Measurements from ENCODE around the gene ZNF219. TPM values are rescaled to one million over a fixed set of nuclear protein-coding genes. Genes with fewer than 3 reads are reported as not detected.

Gene ZNF219
- total and polyA plus RNA-seq, 2 of the 13 experiments (the other 11 are each of a cell fraction or from before 2014, with no cell fraction given) = 34.5 to 36.6 TPM

GRCh38 chr14:21054768-21055145 is 43.7 kb downstream of the ZNF219 start (continued):
- peak; percentile 47; the same call in 1 of the 2 replicates for TF ChIP-seq ZFP82 (CRISPR knock-in tag; IDR thresholded peaks at IDR 0.05; ENCODE audit: borderline replicate concordance)

- peak; percentile 94 for ATAC-seq
- Histone ChIP-seq H3K9ac (ENCODE audit: insufficient read depth, low read depth, low read length) (peak overlapping the region; percentile 72), H3K36me3 (replicated peaks in 1 of 2; ENCODE audit: control insufficient read depth in 1 of 2, insufficient read depth in 2 of 2, low read length in 2 of 2) (no peaks in the 10 kb centered on the region), H3K9me3 (ENCODE audit: low read length) (no peaks in the 10 kb centered on the region), H3K4me2 (ENCODE audit: low read depth, low read length) (peak overlapping the region; percentile 71), H3K79me2 (ENCODE audit: insufficient read depth, low read length) (no peaks in the 10 kb centered on the region), H3K4me1 (ENCODE audit: insufficient read depth, low read length) (peaks cover 98% of the 10 kb centered on the region), H3K27me3 (ENCODE audit: control insufficient read depth in 1 of 2, insufficient read depth in 2 of 2, low read length in 2 of 2) (no peaks in the 10 kb centered on the region), H3K27ac (ENCODE audit: extremely low read length, insufficient read depth, low read length) (peak overlapping the region; percentile 92), H3K4me3 (replicated peaks in 1 of 3; ENCODE audit: insufficient read depth in 1 of 3, low read depth in 2 of 3, low read length in 3 of 3) (peak overlapping the region in 2 of 3 experiments; percentile 13 to 40; a peak in 2 of 6 replicates), H2AFZ (ENCODE audit: low read length) (no peak overlapping the region), H4K20me1 (ENCODE audit: insufficient read depth, low read length) (no peaks in the 10 kb centered on the region)
- ChIA-PET CTCF (ENCODE audit: low intra/inter-chr PET ratio, low total read pairs) (interaction anchor here (1.3 to 3.2 kb wide), 3 partner anchors 14 to 40 kb away, joined by 3 to 12 read pairs (median 6); no protein-coding TSS in a partner anchor), POLR2A (interaction anchor here (0.8 to 2.1 kb wide), 16 partner anchors 8 to 372 kb away, joined by 3 to 46 read pairs (median 10); partner anchors contain the start of genes ARHGEF40, NDRG2 and RNASE4)
- intact Hi-C loops (cut with micrococcal nuclease; ENCODE audit: unreplicated experiment) (loop anchor here (1.0 to 2.0 kb wide), 4 partner anchors 8 to 29 kb away; partner anchors contain the start of gene NDRG2), in situ Hi-C loops (cut with HindIII; ENCODE audit: extremely low pct_ligation_motif_present, low pct_unique_long_range_greater_than_20kb) (no loop called here)
- WGBS (ENCODE audit: low lambda C conversion rate) = 3% methylated on average over 3 of the region's 3 CpGs
- DNase-seq (ENCODE audit: low spot score) = peak; percentile 99
- FAIRE-seq = peak; percentile 97
- no TSS peak for BruUV-seq (replicated peaks)
- TF ChIP-seq SPEN (CRISPR knock-in tag; IDR thresholded peaks at IDR 0.05; ENCODE audit: low read depth) = peak; percentile 81; the same call in 1 of the 2 replicates
- TF ChIP-seq KLF11 (CRISPR knock-in tag; IDR thresholded peaks at IDR 0.05) = no peak; the same call in 1 of the 2 replicates
- TF ChIP-seq PCBP2 (optimal IDR thresholded peaks at IDR 0.05; ENCODE audit: low read depth, low read length, poor library complexity, severe bottlenecking) = no peak
- no peak for TF ChIP-seq NFE2 (CRISPR knock-in tag; IDR thresholded peaks at IDR 0.05)
- no peak; the same call in 1 of the 2 replicates for TF ChIP-seq ZNF564 (CRISPR knock-in tag; IDR thresholded peaks at IDR 0.05)
- no peak for TF ChIP-seq KLF12 (CRISPR knock-in tag; IDR thresholded peaks at IDR 0.05; ENCODE audit: borderline replicate concordance)
- TF ChIP-seq, protein P1, sequence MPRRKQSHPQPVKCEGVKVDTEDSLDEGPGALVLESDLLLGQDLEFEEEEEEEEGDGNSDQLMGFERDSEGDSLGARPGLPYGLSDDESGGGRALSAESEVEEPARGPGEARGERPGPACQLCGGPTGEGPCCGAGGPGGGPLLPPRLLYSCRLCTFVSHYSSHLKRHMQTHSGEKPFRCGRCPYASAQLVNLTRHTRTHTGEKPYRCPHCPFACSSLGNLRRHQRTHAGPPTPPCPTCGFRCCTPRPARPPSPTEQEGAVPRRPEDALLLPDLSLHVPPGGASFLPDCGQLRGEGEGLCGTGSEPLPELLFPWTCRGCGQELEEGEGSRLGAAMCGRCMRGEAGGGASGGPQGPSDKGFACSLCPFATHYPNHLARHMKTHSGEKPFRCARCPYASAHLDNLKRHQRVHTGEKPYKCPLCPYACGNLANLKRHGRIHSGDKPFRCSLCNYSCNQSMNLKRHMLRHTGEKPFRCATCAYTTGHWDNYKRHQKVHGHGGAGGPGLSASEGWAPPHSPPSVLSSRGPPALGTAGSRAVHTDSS (CRISPR knock-in tag; conservative IDR thresholded peaks at IDR 0.05) = no peak
- no peak for TF ChIP-seq ZNF232 (CRISPR knock-in tag; IDR thresholded peaks at IDR 0.05; ENCODE audit: borderline replicate concordance)
- TF ChIP-seq, protein P2, sequence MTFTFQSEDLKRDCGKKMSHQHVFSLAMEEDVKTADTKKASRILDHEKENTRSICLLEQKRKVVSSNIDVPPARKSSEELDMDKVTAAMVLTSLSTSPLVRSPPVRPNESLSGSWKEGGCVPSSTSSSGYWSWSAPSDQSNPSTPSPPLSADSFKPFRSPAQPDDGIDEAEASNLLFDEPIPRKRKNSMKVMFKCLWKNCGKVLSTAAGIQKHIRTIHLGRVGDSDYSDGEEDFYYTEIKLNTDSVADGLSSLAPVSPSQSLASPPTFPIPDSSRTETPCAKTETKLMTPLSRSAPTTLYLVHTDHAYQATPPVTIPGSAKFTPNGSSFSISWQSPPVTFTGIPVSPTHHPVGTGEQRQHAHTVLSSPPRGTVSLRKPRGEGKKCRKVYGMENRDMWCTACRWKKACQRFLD (CRISPR knock-in tag; IDR thresholded peaks at IDR 0.05; ENCODE audit: borderline replicate concordance) = no peak
- TF ChIP-seq, protein P3, sequence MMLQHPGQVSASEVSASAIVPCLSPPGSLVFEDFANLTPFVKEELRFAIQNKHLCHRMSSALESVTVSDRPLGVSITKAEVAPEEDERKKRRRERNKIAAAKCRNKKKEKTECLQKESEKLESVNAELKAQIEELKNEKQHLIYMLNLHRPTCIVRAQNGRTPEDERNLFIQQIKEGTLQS (CRISPR knock-in tag; IDR thresholded peaks at IDR 0.05) = no peak; the same call in 1 of the 2 replicates
- peak; percentile 33; the same call in 1 of the 2 replicates for TF ChIP-seq KDM3A (CRISPR knock-in tag; IDR thresholded peaks at IDR 0.05; ENCODE audit: low read depth)
- TF ChIP-seq RORA (CRISPR knock-in tag; IDR thresholded peaks at IDR 0.05) = 0 out of 2 replicates have a peak, but pooled peaks have one; percentile 36
- TF ChIP-seq ZFP41 (CRISPR knock-in tag; IDR thresholded peaks at IDR 0.05; ENCODE audit: borderline replicate concordance) = no peak
- TF ChIP-seq ZNF660 (CRISPR knock-in tag; IDR thresholded peaks at IDR 0.05; ENCODE audit: borderline replicate concordance, low read depth) = no peak
- no peak for TF ChIP-seq ZFP36L2 (CRISPR knock-in tag; IDR thresholded peaks at IDR 0.05)
- TF ChIP-seq ZNF362 (CRISPR knock-in tag; IDR thresholded peaks at IDR 0.05; ENCODE audit: borderline replicate concordance) = peak; percentile 70; the same call in 1 of the 2 replicates
- TF ChIP-seq SRSF9 (IDR thresholded peaks at IDR 0.05; ENCODE audit: borderline replicate concordance, insufficient read depth, low read depth, low read length, poor library complexity, severe bottlenecking) = no peak
These were observed 44.2 kb downstream of the ZNF219 start for GRCh38 chr14:21054123-21054767.

All from HepG2 (cell line).